ENCODE measurements around the gene ADAMTS2. TPM values are rescaled to one million over a fixed set of nuclear protein-coding genes. Genes with fewer than 3 reads are reported as not detected.

The ADAMTS2 gene
- total and polyA plus RNA-seq, 2 of the 4 experiments (the other 2 are of a cell fraction): 19.0 to 58.8 TPM

DNA sequence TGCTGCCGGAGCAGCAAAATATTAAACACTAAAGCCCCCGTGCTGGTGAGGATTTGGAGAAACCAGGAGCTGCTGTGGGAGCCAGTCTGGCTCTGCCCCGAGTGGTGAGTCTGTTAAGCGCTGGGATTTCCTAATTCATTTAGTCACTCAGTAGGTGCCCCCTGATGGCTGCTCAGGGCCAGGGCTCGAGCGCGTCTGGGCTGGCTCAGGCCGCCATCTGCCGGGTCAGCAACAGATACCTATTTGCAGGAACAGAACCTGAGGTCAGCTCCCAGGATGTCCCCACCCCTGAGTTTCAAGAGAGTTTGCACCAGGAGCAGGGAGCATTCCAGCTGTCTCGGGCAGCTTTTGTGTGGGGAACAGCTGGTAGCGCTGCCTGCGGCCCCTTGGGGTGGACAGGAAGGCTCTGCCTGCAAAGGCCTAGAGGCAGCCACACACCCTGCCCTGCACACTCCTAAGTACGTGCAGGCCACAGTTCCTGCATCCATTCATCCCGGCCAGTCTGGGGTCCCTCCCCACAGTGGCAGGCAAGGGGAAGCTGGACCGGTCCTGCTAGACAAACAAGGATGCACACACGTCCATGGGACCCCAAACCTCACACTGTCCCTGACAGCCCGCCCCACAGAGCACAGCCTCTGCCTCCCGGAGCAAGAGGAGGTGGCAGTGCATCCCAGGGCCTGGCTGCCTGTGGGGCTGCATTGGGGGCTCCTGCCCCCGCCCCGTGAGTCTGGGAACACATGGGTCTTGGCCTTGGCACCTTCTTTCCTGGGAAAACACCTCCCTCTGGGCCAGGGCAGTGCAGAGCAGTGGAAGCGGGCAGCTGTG, 83.7 kb downstream of the ADAMTS2 start:
- Histone ChIP-seq H2AFZ (replicated peaks; ENCODE audit: low read length, poor library complexity) (peak overlapping the region; percentile 64), H4K5ac (ENCODE audit: low read depth, low read length) (no peak overlapping the region), H3K4me3 (ENCODE audit: insufficient read depth, low read depth, low read length) (no peak overlapping the region), H3K27ac (ENCODE audit: insufficient read depth, low read length) (no peak overlapping the region), H3K36me3 (ENCODE audit: control insufficient read depth, insufficient read depth, low read length) (no peaks in the 10 kb centered on the region; the same call in 1 of the 2 replicates), H3K4ac (ENCODE audit: low read depth, low read length) (no peak overlapping the region), H4K91ac (ENCODE audit: insufficient read depth, low read depth, low read length) (no peak overlapping the region; the same call in 1 of the 2 replicates), H3K9me3 (ENCODE audit: control insufficient read depth, insufficient read depth, low read length) (no peaks in the 10 kb centered on the region), H2BK120ac (ENCODE audit: low read depth, low read length) (no peak overlapping the region; the same call in 1 of the 2 replicates), H2BK20ac (ENCODE audit: low read depth, low read length) (no peak overlapping the region), H3K18ac (ENCODE audit: low read depth, low read length) (no peak overlapping the region), H4K8ac (ENCODE audit: low read depth in 2 of 2, low read length in 2 of 2) (no peak overlapping the region; a peak in 1 of 4 replicates), H2BK5ac (ENCODE audit: low read depth, low read length, poor library complexity, severe bottlenecking) (no peak overlapping the region), H3K56ac (ENCODE audit: extremely low read depth, insufficient read depth, low read length) (no peak overlapping the region), H2BK15ac (ENCODE audit: low read depth, low read length) (no peak overlapping the region), H3K23ac (ENCODE audit: low read depth, low read length) (no peak overlapping the region), H3K27me3 (ENCODE audit: control insufficient read depth, insufficient read depth, low read length) (no peaks in the 10 kb centered on the region), H2AK5ac (ENCODE audit: low read depth, low read length) (peak overlapping the region; percentile 61), H3K9me1 (ENCODE audit: insufficient read depth, low read length) (peaks cover 21% of the 10 kb centered on the region; the same call in 1 of the 2 replicates), H2AK9ac (replicated peaks; ENCODE audit: low read depth, low read length, poor library complexity) (peak overlapping the region; percentile 33), H3K79me1 (ENCODE audit: low read depth in 1 of 2, low read length in 2 of 2) (peaks cover 21 to 72% of the 10 kb centered on the region in 2 experiments), H3K4me2 (ENCODE audit: low read depth, low read length) (no peak overlapping the region), H3K4me1 (ENCODE audit: control insufficient read depth, insufficient read depth, low read length) (peaks cover 30% of the 10 kb centered on the region), H3K14ac (replicated peaks; ENCODE audit: low read depth, low read length) (peak overlapping the region; percentile 21; the same call in 1 of the 2 replicates), H4K20me1 (ENCODE audit: insufficient read depth, low read length) (no peaks in the 10 kb centered on the region; the same call in 1 of the 2 replicates), H3K9ac (ENCODE audit: low read depth, low read length) (no peak overlapping the region)
- DNase-seq: peak; percentile 57
- intact Hi-C loops (cut with micrococcal nuclease): loop anchor here (2.0 kb wide), 1 partner anchor 81 kb away; no protein-coding TSS in a partner anchor
- ChIA-PET POLR2A (ENCODE audit: unreplicated experiment) (no interaction called here), CTCF (no interaction called here)
- TF ChIP-seq MAZ (IDR thresholded peaks at IDR 0.05; ENCODE audit: borderline replicate concordance, low read depth, low read length) (peak; percentile 35; the same call in 1 of the 2 replicates), RAD21 (IDR thresholded peaks at IDR 0.05; ENCODE audit: low read length) (peak; percentile 60), SMC3 (IDR thresholded peaks at IDR 0.05; ENCODE audit: low read depth, low read length) (peak; percentile 64), NFE2L2 (IDR thresholded peaks at IDR 0.05; ENCODE audit: low read depth, low read length) (no peak)
- TF ChIP-seq, protein P1, sequence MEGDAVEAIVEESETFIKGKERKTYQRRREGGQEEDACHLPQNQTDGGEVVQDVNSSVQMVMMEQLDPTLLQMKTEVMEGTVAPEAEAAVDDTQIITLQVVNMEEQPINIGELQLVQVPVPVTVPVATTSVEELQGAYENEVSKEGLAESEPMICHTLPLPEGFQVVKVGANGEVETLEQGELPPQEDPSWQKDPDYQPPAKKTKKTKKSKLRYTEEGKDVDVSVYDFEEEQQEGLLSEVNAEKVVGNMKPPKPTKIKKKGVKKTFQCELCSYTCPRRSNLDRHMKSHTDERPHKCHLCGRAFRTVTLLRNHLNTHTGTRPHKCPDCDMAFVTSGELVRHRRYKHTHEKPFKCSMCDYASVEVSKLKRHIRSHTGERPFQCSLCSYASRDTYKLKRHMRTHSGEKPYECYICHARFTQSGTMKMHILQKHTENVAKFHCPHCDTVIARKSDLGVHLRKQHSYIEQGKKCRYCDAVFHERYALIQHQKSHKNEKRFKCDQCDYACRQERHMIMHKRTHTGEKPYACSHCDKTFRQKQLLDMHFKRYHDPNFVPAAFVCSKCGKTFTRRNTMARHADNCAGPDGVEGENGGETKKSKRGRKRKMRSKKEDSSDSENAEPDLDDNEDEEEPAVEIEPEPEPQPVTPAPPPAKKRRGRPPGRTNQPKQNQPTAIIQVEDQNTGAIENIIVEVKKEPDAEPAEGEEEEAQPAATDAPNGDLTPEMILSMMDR (conservative IDR thresholded peaks at IDR 0.05; ENCODE audit: low read depth, low read length): peak; percentile 65
- 67% methylated on average over 4 of the region's 21 CpGs; no CpG with 5 or more reads in 1 of the 2 experiments for WGBS, 2 experiments (ENCODE audit: extremely low coverage in 2 of 2, insufficient read length in 1 of 2)
- dilution Hi-C loops (cut with HindIII; ENCODE audit: low sequenced_read_pairs, unreplicated experiment): no loop called here
- no TSS peak for BruUV-seq (replicated peaks)
- in situ Hi-C loops (cut with MboI; ENCODE audit: low sequenced_read_pairs): no loop called here
- ATAC-seq (ENCODE audit: low read depth): no peak
